SK-N-SH (cell line): ENCODE results near the gene SUMF1. TPM values are rescaled to one million over a fixed set of nuclear protein-coding genes. Genes with fewer than 3 reads are reported as not detected.

Source experiments
- CTCF ChIA-PET: fragments of 300-600, 350-600 bp; formaldehyde crosslinking; extraction: SDS; loops from one replicate; lab custom pipeline; 2021; lab: Yijun Ruan, JAX
- POLR2A ChIA-PET: fragments of 350-600 bp; sonication (Branson Sonifier 250); formaldehyde crosslinking; extraction: SDS; loops from one replicate; lab custom pipeline; 2020; ENCODE audit warnings: antibody characterized with exemption, inconsistent platforms; lab: Yijun Ruan, JAX
- DNase-seq: peaks from one replicate; pipeline ENCODE4 v3.0.0; 2012
- H2AFZ ChIP-seq: fragments of 200-600 bp; sonication (generic); 2 replicates; pipeline ENCODE4 v1.8.1; 2016; ENCODE audit warnings: antibody characterized with exemption, mild to moderate bottlenecking, low read depth
- H3F3A ChIP-seq: fragments of 200-600 bp; sonication (generic); replicated peaks from 2 replicates; pipeline ENCODE3; 2016; ENCODE audit warnings: antibody characterized with exemption, mild to moderate bottlenecking; ENCODE audit not compliant: insufficient read depth
- H3K27ac ChIP-seq, 2 experiments: fragments of 200-500 bp in 1 of 2; fragments of 200-600 bp in 1 of 2; sonication (Bioruptor generic) in 1 of 2; sonication (generic), shearing (Covaris generic) in 1 of 2; 2 replicates each; pipeline versions ENCODE4 v1.5.1 to v1.6.1; 2014 to 2016; ENCODE audit warnings: low read depth in 2 of 2, inconsistent platforms in 1 of 2, low read length in 1 of 2, mild to moderate bottlenecking in 1 of 2, mixed read lengths in 1 of 2
- H3K27me3 ChIP-seq: fragments of 200-600 bp; sonication (generic), shearing (Covaris generic); 2 replicates; pipeline ENCODE4 v1.6.1; 2016; ENCODE audit warnings: mixed run types; ENCODE audit not compliant: insufficient read depth
- H3K36me3 ChIP-seq, 2 experiments: fragments of 200-500 bp in 1 of 2; fragments of 200-600 bp in 1 of 2; sonication (Bioruptor generic) in 1 of 2; sonication (generic) in 1 of 2; replicated peaks in 1 of 2; 2 replicates each; pipeline versions ENCODE3 to v1.5.1; 2014 to 2016; ENCODE audit warnings: low read length in 1 of 2, mild to moderate bottlenecking in 1 of 2; ENCODE audit not compliant: insufficient read depth in 2 of 2, control insufficient read depth in 1 of 2
- H3K4me1 ChIP-seq, 2 experiments: fragments of 200-500 bp in 1 of 2; fragments of 200-600 bp in 1 of 2; sonication (Bioruptor generic) in 1 of 2; sonication (generic), shearing (Covaris generic) in 1 of 2; 2 replicates each; pipeline versions ENCODE4 v1.5.1 to v1.6.1; 2014 to 2016; ENCODE audit warnings: low read depth in 1 of 2, low read length in 1 of 2, mixed run types in 1 of 2; ENCODE audit not compliant: insufficient read depth in 2 of 2, control insufficient read depth in 1 of 2
- H3K4me2 ChIP-seq: fragments of 200-600 bp; sonication (generic), shearing (Covaris generic); 2 replicates; pipeline ENCODE4 v1.6.1; 2017; ENCODE audit warnings: mixed run types
- H3K4me3 ChIP-seq, 2 experiments: fragments of 200-500 bp in 1 of 2; fragments of 200-600 bp in 1 of 2; sonication (Bioruptor generic) in 1 of 2; sonication (generic), shearing (Covaris generic) in 1 of 2; 2 replicates each; pipeline versions ENCODE4 v1.5.1 to v1.8.1; 2014 to 2016; ENCODE audit warnings: low read depth in 2 of 2, inconsistent platforms in 1 of 2, low read length in 1 of 2, mild to moderate bottlenecking in 1 of 2, mixed read lengths in 1 of 2, moderate library complexity in 1 of 2
- H3K79me2 ChIP-seq: fragments of 200-600 bp; sonication (generic); 2 replicates; pipeline ENCODE4 v1.8.1; 2017; ENCODE audit warnings: mild to moderate bottlenecking; ENCODE audit not compliant: insufficient read depth
- H3K9ac ChIP-seq: fragments of 200-600 bp; sonication (generic); 2 replicates; pipeline ENCODE4 v1.6.1; 2017; ENCODE audit warnings: mixed run types
- H3K9me2 ChIP-seq: fragments of 200-600 bp; sonication (generic); 2 replicates; pipeline ENCODE4 v1.6.1; 2017; ENCODE audit warnings: mixed run types
- H3K9me3 ChIP-seq: fragments of 200-600 bp; sonication (generic); 2 replicates; pipeline ENCODE4 v1.6.1; 2017; ENCODE audit warnings: mixed run types, mild to moderate bottlenecking, moderate library complexity
- H4K20me1 ChIP-seq: fragments of 200-600 bp; sonication (generic); 2 replicates; pipeline ENCODE4 v1.6.1; 2017; ENCODE audit warnings: mild to moderate bottlenecking, mixed run types; ENCODE audit not compliant: insufficient read depth
- CHD2 ChIP-seq: fragments of 150-350 bp; IDR thresholded peaks from 2 replicates; pipeline ENCODE4 v1.6.1; 2018; ENCODE audit warnings: low read length; ENCODE audit not compliant: partially characterized antibody
- ELF1 ChIP-seq: IDR thresholded peaks from 2 replicates; pipeline ENCODE4 v1.4.0; 2012
- EP300 ChIP-seq, 2 experiments: IDR thresholded peaks; 2 replicates each; pipeline versions ENCODE4 v1.4.0 to v1.6.1; 2012; ENCODE audit warnings: borderline replicate concordance in 1 of 2, low read depth in 1 of 2, low read length in 1 of 2
- EZH2phosphoT487 ChIP-seq: fragments of 200-600 bp; sonication (generic); IDR thresholded peaks from 2 replicates; pipeline ENCODE4 v1.6.1; 2017; ENCODE audit warnings: low read depth, mixed run types, mild to moderate bottlenecking, antibody characterized with exemption, moderate library complexity, borderline replicate concordance
- FOSL2 ChIP-seq: IDR thresholded peaks from 2 replicates; pipeline ENCODE4 v1.4.0; 2012; ENCODE audit warnings: low read depth, mild to moderate bottlenecking, moderate library complexity, borderline replicate concordance
- FOXJ3 ChIP-seq: sonication (generic); formaldehyde crosslinking; IDR thresholded peaks from 2 replicates; pipeline ENCODE4 v1.5.1; 2020; ENCODE audit warnings: mild to moderate bottlenecking, missing genetic modification reagents
- GABPA ChIP-seq: IDR thresholded peaks from 2 replicates; pipeline ENCODE4 v1.4.0; 2012; ENCODE audit warnings: low read depth, mild to moderate bottlenecking
- GATA2 ChIP-seq: sonication (generic); formaldehyde crosslinking; IDR thresholded peaks from 2 replicates; pipeline ENCODE4 v1.5.0; 2020; ENCODE audit warnings: mild to moderate bottlenecking, missing genetic modification reagents
- NFIC ChIP-seq: IDR thresholded peaks from 2 replicates; pipeline ENCODE4 v1.4.0; 2012; ENCODE audit warnings: borderline replicate concordance
- RAD21 ChIP-seq: IDR thresholded peaks from 2 replicates; pipeline ENCODE4 v1.6.1; 2012; ENCODE audit warnings: mild to moderate bottlenecking, low read length
- RCOR1 ChIP-seq: fragments of 150-350 bp; IDR thresholded peaks from 2 replicates; pipeline ENCODE4 v1.6.1; 2017; ENCODE audit warnings: antibody characterized with exemption, low read length
- RFX5 ChIP-seq: IDR thresholded peaks from 2 replicates; pipeline ENCODE4 v1.6.1; 2012; ENCODE audit warnings: mild to moderate bottlenecking, improper control_type of control experiment, low read length
- WGBS: methylation state at CpG from one replicate; pipeline ENCODE4 v1.1.6; 2017; ENCODE audit warnings: low lambda C conversion rate; 5-methylcytosine and 5-hydroxymethylcytosine counted together
- polyA plus RNA-seq, 3 experiments: library from polyadenylated mRNA; depleted of rRNA; stranded (reverse); fragments of >200 nt; gene quantifications; 2 replicates each; pipeline ENCODE4 v1.2.3, GENCODE V29; 2012
- TF ChIP-seq, protein P1 (sequence below): IDR thresholded peaks from 2 replicates; pipeline ENCODE4 v1.4.0; 2012; ENCODE audit warnings: low read depth
- TF ChIP-seq, protein P2 (sequence below): fragments of 150-350 bp; IDR thresholded peaks from 2 replicates; pipeline ENCODE4 v1.6.1; 2016; ENCODE audit warnings: mild to moderate bottlenecking, low read depth, low read length
- TF ChIP-seq, protein P3 (sequence below): IDR thresholded peaks from 2 replicates; pipeline ENCODE4 v1.4.0; 2012; ENCODE audit warnings: low read depth, borderline replicate concordance

The SUMF1 gene
- polyA plus RNA-seq, 1 of the 3 experiments (the other 2 are of a cell fraction), result 56.9 TPM

DNA sequence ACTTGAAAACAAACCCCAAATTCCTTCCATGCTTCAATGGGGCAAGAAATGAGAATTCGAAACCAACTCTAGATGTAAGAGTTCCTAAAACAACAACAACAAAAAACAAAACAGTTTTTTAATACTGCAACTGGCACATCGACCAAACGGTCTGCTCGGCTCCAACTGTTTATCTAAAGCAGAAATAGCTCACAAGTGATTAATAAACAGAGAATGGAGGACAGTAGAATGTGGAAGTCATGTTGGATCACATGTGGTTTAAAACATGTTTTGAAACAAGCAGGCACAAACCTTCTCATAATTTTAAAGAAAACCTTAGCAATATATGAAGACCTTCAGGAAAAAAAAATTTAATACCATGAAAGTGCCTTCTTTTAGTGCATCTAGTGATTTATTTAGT, 108.8 kb downstream of the SUMF1 start:
- TF ChIP-seq FOXJ3 (CRISPR knock-in tag), result no peak
- TF ChIP-seq EZH2phosphoT487, result no peak
- no peak for TF ChIP-seq GABPA
- TF ChIP-seq NFIC, result no peak
- no peak for TF ChIP-seq ELF1
- TF ChIP-seq, protein P1, sequence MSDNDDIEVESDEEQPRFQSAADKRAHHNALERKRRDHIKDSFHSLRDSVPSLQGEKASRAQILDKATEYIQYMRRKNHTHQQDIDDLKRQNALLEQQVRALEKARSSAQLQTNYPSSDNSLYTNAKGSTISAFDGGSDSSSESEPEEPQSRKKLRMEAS, result no peak
- TF ChIP-seq, protein P2, sequence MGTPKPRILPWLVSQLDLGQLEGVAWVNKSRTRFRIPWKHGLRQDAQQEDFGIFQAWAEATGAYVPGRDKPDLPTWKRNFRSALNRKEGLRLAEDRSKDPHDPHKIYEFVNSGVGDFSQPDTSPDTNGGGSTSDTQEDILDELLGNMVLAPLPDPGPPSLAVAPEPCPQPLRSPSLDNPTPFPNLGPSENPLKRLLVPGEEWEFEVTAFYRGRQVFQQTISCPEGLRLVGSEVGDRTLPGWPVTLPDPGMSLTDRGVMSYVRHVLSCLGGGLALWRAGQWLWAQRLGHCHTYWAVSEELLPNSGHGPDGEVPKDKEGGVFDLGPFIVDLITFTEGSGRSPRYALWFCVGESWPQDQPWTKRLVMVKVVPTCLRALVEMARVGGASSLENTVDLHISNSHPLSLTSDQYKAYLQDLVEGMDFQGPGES, result no peak
- no peak for TF ChIP-seq RAD21
- TF ChIP-seq EP300 (IDR thresholded peaks at IDR 0.05; ENCODE audit: borderline replicate concordance in 1 of 2, low read depth in 1 of 2, low read length in 1 of 2), result no peak
- TF ChIP-seq GATA2 (CRISPR knock-in tag), result no peak
- no peak for TF ChIP-seq RFX5
- TF ChIP-seq, protein P3, sequence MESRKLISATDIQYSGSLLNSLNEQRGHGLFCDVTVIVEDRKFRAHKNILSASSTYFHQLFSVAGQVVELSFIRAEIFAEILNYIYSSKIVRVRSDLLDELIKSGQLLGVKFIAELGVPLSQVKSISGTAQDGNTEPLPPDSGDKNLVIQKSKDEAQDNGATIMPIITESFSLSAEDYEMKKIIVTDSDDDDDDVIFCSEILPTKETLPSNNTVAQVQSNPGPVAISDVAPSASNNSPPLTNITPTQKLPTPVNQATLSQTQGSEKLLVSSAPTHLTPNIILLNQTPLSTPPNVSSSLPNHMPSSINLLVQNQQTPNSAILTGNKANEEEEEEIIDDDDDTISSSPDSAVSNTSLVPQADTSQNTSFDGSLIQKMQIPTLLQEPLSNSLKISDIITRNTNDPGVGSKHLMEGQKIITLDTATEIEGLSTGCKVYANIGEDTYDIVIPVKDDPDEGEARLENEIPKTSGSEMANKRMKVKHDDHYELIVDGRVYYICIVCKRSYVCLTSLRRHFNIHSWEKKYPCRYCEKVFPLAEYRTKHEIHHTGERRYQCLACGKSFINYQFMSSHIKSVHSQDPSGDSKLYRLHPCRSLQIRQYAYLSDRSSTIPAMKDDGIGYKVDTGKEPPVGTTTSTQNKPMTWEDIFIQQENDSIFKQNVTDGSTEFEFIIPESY, result no peak
- no peak for TF ChIP-seq CHD2
- no peak for TF ChIP-seq RCOR1
- TF ChIP-seq FOSL2, result no peak
- Histone ChIP-seq H3K4me3 (no peak overlapping the region), H2AFZ (no peak overlapping the region), H3K27ac (no peak overlapping the region), H3K9me3 (no peaks in the 10 kb centered on the region), H3K27me3 (no peaks in the 10 kb centered on the region), H3K4me2 (no peak overlapping the region), H3K36me3 (peaks cover 5 to 7% of the 10 kb centered on the region in 2 experiments), H3F3A (no peaks in the 10 kb centered on the region), H3K79me2 (no peaks in the 10 kb centered on the region), H3K9ac (no peak overlapping the region), H4K20me1 (no peaks in the 10 kb centered on the region), H3K9me2 (no peaks in the 10 kb centered on the region), H3K4me1 (peaks cover 0 to 21% of the 10 kb centered on the region in 2 experiments; a peak in 2 of 4 replicates)
- 88% methylated on average over 4 of the region's 4 CpGs for WGBS
- DNase-seq, result no peak
- CTCF ChIA-PET, result interaction anchor here (1.0 to 1.3 kb wide), 3 partner anchors 40 to 286 kb away, joined by 3 read pairs; no protein-coding TSS in a partner anchor
- POLR2A ChIA-PET, result no interaction called here
